Stimulated activated CD4-positive, alpha-beta T cell treated with anti-CD3 and anti-CD28 coated beads, Interleukin-4, amount 100 ng/mL, for 48 hours (primary cell): Measurements from ENCODE around the gene HSD17B12.

ENCODE experiments used
- DNase-seq, 2 donors: peaks; one replicate each; pipeline ENCODE4 v3.0.0-alpha.2; 2020; ENCODE audit warnings: low read depth in 2 of 2

HSD17B12 gene

GRCh38 chr11:43797866-43798265 is 117.3 kb downstream of the HSD17B12 start:
- DNase-seq = no peak

GRCh38 chr11:43802509-43802908 is 122.0 kb downstream of the HSD17B12 start:
- no peak for DNase-seq

- DNase-seq = no peak
Measured at GRCh38 chr11:43803766-43804165, 123.2 kb downstream of the HSD17B12 start.

- no peak for DNase-seq
Measured at GRCh38 chr11:43806976-43807375, 126.4 kb downstream of the HSD17B12 start.

- no peak for DNase-seq
Measured at GRCh38 chr11:43810929-43811596, 130.5 kb downstream of the HSD17B12 start.

- no peak for DNase-seq
Measured at GRCh38 chr11:43812471-43812870, 131.9 kb downstream of the HSD17B12 start.

GRCh38 chr11:43818220-43818619 is 137.7 kb downstream of the HSD17B12 start:
- no peak for DNase-seq

GRCh38 chr11:43819926-43820325 is 139.4 kb downstream of the HSD17B12 start:
- DNase-seq = no peak

GRCh38 chr11:43823316-43823715 is 142.8 kb downstream of the HSD17B12 start:
- DNase-seq = no peak

GRCh38 chr11:43823851-43824250 is 143.3 kb downstream of the HSD17B12 start:
- DNase-seq = no peak

GRCh38 chr11:43825217-43825816 is 144.8 kb downstream of the HSD17B12 start:
- peak in 1 of 2 donors; percentile 2 for DNase-seq

GRCh38 chr11:43830928-43831440 is 150.4 kb downstream of the HSD17B12 start:
- DNase-seq = peak; percentile 31 to 44

- no peak for DNase-seq
Measured at GRCh38 chr11:43832536-43832935, 152.0 kb downstream of the HSD17B12 start.

- DNase-seq = no peak
Measured at GRCh38 chr11:43833657-43834073, 153.1 kb downstream of the HSD17B12 start.

- no peak for DNase-seq
Measured at GRCh38 chr11:43834286-43834685, 153.7 kb downstream of the HSD17B12 start.

GRCh38 chr11:43835104-43835503 is 154.6 kb downstream of the HSD17B12 start:
- no peak for DNase-seq

- no peak for DNase-seq
Measured at GRCh38 chr11:43837879-43838278, 157.3 kb downstream of the HSD17B12 start.

GRCh38 chr11:43842021-43842420 is 161.5 kb downstream of the HSD17B12 start:
- DNase-seq = no peak

GRCh38 chr11:43845816-43846215 is 165.3 kb downstream of the HSD17B12 start:
- no peak for DNase-seq

- peak; percentile 49 to 56 for DNase-seq
Measured at GRCh38 chr11:43852057-43852636, 171.6 kb downstream of the HSD17B12 start.

- no peak for DNase-seq
Measured at GRCh38 chr11:43853781-43854180, 173.2 kb downstream of the HSD17B12 start.

- DNase-seq = no peak
Measured at GRCh38 chr11:43856993-43857392, 176.5 kb downstream of the HSD17B12 start.

GRCh38 chr11:43861141-43861540 is 180.6 kb downstream of the HSD17B12 start:
- no peak for DNase-seq
